Stimulated activated CD8-positive, alpha-beta memory T cell treated with anti-CD3 and anti-CD28 coated beads, Interleukin-12 subunit alpha, Interleukin-12 subunit beta, amount 100 ng/mL, for 4 hours (primary cell): ENCODE data around the gene LAG3.

Source experiments
- DNase-seq: peaks from one replicate; pipeline ENCODE4 v3.0.0-alpha.2; 2020; ENCODE audit warnings: low read depth

Gene LAG3

GRCh38 chr12:6753772-6754356 lies 18.5 kb upstream of the LAG3 start:
- no peak for DNase-seq

DNA sequence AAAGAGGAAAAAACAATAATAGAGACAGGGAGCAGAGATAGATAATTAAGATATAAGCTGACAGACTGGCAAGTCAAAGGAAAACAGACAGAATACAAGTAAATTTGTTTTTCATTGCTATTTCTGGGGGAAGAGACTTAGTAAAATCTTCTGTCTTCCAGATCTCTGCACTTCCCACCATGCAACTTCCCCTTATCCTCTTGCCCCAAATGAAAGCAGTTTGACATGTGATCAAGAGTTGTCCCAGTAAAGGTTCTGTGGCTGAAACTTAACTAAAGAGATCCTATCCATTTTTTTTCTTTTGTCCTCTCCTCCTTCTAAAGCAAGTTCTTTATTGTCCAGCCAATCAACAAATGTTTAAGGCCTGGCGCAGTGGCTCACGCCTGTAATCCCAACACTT lies 17.9 kb upstream of the LAG3 start:
- DNase-seq: no peak

DNA sequence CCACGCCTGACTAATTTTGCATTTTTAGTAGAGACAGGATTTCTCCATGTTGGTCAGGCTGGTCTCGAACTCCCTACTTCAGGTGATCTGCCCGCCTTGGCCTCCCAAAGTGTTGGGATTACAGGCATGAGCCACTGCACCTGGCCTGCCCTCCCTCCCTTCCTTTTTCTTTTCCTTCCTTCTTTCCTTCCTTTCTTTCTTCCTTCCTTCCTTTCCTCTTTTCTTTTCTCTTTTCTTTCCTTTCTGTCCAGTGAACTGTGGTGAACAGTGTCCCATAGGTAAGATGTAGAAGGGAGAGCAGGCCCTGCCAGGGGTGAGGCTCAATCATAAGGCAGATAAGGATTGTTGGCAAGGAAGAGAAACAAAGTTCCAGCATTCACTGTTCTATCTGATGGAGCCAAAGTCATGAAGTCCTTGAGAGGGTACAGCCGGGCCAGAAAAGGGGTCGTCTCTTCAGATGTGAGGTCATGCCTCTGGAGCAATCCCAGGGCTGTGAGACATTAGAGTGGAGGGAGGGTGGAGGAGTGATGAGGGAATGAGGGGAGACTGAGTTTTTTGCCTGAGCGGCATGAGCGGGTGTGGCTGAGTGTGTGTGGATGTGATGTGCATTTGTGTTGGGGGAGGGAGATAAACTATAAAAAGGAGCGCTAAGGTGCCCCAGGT lies 15.2 kb upstream of the LAG3 start:
- no peak for DNase-seq

GRCh38 chr12:6758506-6759095 lies 13.7 kb upstream of the LAG3 start:
- DNase-seq: no peak

DNA sequence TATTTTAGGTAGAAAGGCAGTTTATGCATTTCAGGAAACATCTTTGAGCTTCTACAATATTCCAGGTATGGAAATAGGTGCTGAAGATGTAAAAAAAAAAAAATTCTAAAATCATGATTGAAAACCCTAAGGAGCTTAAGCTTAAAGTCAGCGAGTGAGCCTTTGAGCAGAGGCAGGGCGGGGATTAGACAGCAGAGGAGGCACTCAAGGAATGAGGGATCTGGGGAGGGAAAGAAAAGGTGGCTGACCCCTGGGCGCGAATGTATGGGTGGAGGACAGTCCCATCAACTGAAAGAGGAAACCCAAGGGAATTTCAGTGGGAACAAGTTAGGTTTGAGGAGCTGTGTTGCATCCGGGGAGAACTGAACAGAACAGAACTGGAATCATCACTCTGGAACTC lies 12.6 kb upstream of the LAG3 start:
- no peak for DNase-seq

GRCh38 chr12:6763380-6763779 lies 8.9 kb upstream of the LAG3 start:
- DNase-seq: no peak

DNA sequence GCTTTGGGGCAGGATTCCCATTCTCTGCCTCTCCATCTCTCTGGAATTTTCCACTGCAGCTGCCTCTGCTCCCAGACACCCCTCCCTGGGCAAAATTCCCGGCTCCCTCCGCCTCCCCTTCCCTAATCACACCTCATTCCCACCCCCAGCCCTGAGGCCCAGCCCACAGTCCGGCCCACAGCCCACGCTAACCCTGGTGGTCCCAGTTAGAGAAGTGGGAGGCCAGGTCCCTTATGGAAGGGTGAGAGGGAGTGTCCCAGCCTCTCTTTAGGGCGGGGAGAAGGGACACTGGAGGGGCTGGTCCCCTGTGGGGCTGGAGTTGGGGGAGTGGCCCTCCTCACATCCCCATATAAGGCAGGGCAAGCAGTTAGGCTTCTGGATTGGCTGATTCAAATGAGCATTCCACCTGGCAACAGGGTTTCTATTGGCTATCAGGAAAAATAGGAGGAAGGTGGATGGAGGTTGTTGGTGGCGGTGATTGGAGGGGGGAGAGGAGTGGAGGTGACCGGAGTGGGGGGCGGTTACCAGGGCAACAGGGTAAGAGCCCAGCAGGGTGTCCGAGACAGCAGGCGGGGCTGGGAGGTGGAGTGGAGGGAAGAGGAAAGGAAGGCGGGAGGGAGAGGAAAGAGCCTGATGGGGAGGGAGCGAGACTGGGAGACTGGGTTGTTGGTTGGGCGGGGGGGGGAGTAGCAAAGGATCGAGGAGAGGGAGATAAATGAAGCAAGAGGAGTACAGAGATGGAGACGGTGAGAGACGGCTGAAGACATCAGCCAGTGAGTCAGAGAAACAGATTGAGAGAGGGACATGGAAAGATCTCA lies 8.1 kb upstream of the LAG3 start:
- no peak for DNase-seq

GRCh38 chr12:6765048-6765633 lies 7.2 kb upstream of the LAG3 start:
- no peak for DNase-seq

DNA sequence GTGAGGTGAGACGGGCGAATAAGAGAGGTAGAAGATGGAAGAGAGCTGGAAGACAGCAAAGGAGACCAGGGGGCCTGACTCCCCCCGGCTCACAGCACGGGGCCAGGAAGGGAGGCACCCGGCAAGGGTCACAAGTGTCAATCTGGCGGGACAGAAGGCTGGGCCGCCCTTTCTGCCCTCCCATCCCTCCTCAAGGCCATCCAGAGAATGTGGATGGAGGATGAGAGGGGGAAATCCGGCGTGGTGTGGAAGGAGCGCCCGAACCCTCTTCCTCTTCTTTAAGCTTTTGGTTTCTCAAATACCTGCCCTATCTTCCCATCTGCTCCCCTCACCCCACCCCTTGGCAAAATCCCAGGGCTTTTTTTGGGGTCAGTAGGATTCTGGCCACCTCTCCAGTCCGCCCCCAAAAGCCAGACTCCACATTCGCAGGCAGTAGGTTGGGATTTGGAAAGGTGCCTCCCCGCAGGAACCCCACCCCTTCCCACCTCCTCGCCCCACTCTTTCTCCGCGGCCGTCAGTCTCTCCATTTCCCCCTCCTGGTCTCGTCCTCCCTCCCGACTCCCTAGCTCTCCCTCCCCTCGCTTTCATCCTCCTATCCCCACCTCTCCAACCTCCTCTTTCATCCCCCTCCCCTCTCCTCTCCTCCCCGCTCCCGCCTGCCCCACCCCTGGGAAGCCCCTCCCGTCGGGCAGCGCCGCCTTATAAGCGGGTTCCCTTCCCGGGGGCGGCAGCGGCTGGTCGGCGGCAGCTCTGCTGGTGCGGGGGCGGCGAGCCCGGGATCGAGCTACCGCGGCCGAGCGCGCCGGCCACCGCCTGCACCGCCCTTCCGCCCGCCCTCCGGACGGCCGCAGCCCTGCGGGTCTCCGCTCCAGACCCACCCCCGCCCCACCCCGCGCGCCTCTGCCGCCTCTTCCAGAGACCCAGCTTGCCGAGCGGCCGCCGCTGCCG lies 6.4 kb upstream of the LAG3 start, which contains the start of gene PTMS:
Gene PTMS, plus strand, starts transcription at position 730 of the 948 bp plus-strand sequence. CDS start 343 bp downstream, outside the sequence.
- no peak for DNase-seq

- peak; percentile 30 for DNase-seq
These were observed 5.5 kb upstream of the LAG3 start for GRCh38 chr12:6766651-6767349.

DNA sequence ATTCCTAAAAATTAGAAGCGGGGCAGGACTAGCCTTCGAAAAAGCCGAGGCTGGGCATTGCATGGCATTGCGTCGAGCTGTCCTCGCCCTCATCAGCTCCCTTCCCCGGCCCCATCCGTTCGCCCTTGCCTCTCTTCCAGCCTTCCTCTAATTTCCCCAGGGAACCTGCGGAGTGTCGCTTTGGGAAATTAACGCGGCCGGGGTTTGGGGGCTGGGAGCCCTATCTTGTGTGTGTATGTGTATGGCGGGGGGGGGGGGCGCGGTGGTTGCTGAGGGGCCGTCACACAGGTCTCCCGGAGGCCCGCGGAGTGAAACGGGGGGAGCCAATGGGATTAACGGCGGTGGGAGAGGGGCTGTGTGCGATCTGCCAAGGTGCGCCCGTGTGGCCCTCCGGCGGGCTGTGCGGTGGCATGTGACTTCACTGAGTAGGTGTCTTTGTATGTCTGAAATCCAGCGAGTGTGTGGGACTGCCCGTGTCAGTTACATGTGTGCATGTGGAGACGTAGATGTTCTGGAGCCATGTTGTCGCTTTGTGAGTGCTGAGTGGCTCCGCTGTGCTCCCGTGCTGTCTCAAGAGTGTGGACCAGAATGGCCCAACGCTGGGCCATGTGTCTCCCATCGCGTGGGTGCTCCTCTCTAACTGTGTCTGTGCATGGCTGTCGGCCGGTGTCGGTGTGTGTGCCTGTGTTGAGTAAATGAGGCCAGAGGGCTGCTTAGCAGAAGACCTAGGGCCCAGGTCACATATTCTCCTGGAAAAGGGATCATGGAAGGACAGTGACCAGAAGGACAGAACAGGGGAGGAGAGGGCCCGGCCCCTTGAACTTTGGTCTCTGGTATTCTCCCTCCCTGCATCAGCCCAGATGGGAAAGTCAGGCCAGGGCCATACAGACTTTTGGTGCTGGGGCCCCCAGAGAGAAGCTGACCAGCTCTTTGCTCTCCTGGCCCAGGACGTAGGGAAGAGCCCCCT lies 4.7 kb upstream of the LAG3 start:
- no peak for DNase-seq

DNA sequence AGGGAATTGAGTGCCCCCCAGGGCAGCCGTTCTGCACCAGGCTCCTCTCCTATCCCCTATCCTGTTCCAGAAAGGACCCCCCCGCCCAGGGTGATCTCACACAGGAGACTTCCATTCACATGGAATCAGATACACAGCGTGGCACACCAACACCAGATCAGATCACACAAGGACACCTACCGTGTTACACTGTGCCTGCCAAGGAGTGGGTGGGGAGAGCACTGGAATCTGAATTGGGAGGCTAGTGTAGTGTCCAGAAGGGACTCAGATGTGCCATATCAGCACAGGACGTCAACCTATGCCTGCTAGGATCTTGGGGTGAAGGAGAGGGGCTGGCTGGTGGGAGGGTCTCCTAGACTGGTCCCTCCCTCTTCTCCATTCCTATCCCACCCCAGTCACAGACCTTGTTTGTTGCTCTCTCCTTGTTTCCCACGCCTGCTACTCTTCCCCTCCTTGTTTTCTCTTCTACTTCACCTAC lies 3.8 kb upstream of the LAG3 start:
- no peak for DNase-seq

DNA sequence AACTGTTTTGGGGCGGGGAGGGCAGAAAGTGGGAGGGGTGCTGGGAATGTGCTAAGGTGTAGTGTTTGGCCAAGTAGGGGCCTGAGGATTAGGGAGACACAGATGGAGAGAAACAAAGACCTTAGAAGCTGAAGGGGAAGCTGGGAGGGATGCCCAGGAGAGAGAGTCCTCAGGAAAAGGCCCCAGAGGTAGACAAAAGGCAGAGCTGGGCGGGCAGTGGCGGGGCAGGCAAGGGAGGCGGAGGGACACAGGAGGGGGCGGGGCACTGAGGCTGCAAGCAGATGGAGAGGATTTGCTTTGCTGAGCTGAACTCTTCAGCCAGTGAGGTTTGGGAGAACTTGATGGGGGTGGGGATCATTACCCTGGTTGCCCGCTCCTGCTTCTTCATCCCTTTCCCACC lies 3.3 kb upstream of the LAG3 start:
- no peak for DNase-seq

DNA sequence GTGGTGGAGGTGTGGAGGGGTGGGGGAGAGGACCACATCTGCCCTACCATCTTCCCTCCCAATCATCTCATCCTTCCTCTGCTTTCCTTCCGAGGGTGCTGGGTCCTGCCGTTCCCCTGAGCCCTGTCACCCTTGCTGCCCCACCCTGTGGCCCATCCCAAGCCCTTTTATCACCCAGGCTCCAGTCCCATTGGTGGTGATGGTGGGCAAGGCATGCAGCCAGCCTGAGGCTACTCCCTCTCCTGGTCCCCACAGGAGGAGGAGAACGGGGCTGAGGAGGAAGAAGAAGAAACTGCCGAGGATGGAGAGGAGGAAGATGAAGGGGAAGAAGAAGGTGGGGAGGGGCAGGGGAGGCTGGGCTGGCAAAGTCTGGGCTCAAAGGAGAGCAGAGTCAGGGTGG lies 2.7 kb upstream of the LAG3 start:
- DNase-seq: no peak

GRCh38 chr12:6770094-6770493 lies 2.2 kb upstream of the LAG3 start:
- DNase-seq: no peak

DNA sequence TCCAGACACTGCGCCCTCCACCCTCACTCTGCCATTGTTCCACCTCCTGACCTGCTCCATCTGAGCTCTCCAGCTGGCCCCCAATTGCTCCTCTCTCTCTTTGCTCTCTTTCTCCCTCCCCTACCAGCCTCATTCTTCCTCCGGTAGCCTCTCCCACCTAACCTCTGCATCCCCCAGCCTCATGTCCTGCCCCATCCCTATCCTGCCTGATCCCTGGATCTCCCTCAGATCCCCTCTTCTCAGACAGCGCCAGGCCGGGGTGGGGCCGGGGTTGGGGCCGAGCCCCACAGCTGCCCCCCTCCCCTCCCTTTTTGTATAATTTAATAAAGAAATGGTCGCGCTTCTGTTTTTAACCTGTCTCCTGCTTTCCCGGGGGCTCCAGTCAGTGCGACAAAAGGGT lies 1.7 kb upstream of the LAG3 start:
- DNase-seq: no peak

GRCh38 chr12:6771091-6771495 lies 1.2 kb upstream of the LAG3 start:
- DNase-seq: no peak

GRCh38 chr12:6771509-6772330 lies 600 bp upstream of the LAG3 start:
- no peak for DNase-seq
